ENCODE data around the gene ZNF717.

- no peak for TF ChIP-seq CTCF (IDR thresholded peaks at IDR 0.05; ENCODE audit: low read depth, low read length, poor library complexity, severe bottlenecking)
- no peak for TF ChIP-seq EZH2phosphoT487 (IDR thresholded peaks at IDR 0.05; ENCODE audit: borderline replicate concordance, low read length)
These were observed 93.3 kb downstream of the ZNF717 start for GRCh38 chr3:75692061-75692460.
